HG02610 (cell line): ENCODE measurements around the gene CAPN11.
"Not testable (repeated sequence)": the region's sequence is repeated elsewhere in the genome, so short reads cannot be mapped to it uniquely, and the experiment has no call there.

Experiments
- ATAC-seq: cut with Tn5 transposase; IDR thresholded peaks from one replicate; pipeline ENCODE4 v1.9.1; 2021; ENCODE audit warnings: mild to moderate bottlenecking, moderate library complexity; ENCODE audit not compliant: unreplicated experiment

CAPN11 gene

GRCh38 chr6:44129841-44130322 is 28.7 kb upstream of the CAPN11 start:
- ATAC-seq, result no peak

- no peak for ATAC-seq
These were observed 26.7 kb upstream of the CAPN11 start for GRCh38 chr6:44131892-44132291.

- ATAC-seq, result no peak
These were observed 26.1 kb upstream of the CAPN11 start for GRCh38 chr6:44132476-44132875.

- no peak for ATAC-seq
These were observed 25.4 kb upstream of the CAPN11 start for GRCh38 chr6:44133003-44133931.

DNA sequence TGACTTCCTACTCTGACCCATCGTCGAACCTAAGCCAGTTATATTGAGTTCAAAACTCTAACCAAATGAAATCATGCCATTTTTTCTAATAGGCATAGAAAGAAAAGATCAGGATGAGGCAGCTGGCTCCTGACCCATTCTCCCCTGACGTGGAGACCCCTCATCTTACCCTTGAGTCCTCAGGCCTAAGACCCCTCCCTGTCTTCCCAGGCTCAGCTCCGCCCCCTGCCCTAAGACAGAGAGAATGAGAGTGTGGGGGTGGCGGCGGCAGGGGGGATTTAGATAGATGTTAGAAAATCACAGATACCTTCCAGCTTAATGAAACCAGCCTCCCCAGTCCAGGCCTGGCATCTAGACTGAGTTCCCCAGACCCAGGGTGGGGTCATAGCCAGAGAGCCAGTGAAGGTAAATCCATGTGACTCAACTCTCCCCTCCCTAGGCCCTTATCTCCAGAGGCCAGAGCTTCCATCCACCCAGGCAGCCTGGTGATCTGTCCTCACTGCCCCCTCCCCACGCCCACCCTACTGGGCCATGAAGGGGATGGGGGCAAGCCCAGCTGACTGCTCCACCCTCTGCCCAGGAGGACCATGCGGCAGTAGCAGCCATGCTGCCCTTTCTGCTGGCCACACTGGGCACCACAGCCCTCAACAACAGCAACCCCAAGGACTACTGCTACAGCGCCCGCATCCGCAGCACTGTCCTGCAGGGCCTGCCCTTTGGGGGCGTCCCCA is 24.5 kb upstream of the CAPN11 start:
- ATAC-seq, result no peak

DNA sequence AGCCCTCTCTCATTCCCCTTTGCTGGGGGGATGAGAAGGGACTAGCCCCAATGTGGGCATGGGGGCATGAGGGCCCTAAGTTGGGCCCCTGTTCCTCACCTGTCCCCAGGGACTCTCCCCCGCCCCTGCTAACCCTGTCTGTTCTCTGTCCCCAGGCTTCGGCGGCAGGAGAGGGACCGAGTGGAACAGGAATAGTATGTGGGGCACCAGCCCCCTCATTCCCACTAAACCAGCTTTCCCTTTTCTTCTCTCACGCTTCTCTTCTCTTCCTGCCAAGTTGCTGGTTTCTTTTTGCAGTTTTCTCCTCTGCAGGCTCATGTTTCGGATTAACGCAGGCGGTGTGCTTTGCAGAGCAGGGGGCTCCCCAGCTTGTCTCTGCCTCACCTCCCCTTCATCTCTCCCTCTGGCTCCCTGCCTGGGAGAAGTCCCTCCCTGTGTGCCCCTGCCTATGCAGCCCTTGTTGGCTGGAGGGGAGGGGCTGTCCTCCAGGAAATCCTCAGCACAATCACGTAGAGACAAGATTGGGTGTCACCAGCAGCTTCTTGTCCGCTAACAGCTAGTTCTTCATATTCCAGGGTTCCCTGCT is 23.4 kb upstream of the CAPN11 start:
- no peak for ATAC-seq

DNA sequence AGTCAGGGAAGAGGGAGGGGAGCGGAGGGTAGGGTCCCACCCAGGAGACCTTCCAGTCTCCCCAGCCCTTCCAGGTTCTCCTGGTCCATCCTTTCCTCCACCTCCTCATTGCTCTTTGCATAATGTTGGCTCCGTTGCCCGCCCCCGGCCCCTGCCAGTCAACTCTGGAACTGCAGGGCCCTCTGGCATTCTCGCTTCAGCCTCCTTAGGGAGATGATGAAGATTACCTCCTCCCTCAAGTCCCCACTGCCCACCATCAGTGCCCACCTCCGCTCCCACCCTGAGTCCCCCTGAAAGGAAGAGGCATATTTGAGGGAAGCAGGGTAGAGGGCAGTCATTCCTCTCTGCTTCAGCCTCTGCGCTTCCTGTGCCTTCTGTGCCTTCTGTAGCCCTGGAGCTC is 22.7 kb upstream of the CAPN11 start:
- no peak for ATAC-seq

- no peak for ATAC-seq
These were observed 19.8 kb upstream of the CAPN11 start for GRCh38 chr6:44138717-44139350.

GRCh38 chr6:44139351-44139743 is 19.3 kb upstream of the CAPN11 start:
- no peak for ATAC-seq

DNA sequence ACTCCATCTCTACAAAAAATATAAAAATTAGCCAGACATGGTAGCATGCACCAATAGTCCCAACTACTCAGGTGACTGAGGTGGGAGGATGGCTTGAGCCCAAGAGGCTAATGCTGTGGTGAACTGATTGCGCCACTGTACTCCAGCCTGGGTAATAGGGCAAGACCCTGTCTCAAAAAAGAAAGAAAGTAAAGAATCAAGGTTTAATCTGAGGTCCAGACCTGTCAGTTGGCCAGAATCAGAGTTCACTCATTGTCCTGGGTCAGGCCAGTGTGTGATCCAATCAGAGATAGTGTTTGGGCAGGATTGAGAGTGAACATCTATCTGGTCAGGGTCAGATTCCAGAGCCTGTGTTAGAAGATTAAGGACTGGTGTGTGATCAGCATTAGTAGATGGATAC is 15.8 kb upstream of the CAPN11 start:
- ATAC-seq, result no peak

GRCh38 chr6:44143731-44144130 is 14.9 kb upstream of the CAPN11 start:
- no peak for ATAC-seq

- ATAC-seq, result not testable (repeated sequence)
These were observed 14.1 kb upstream of the CAPN11 start for GRCh38 chr6:44144536-44144935.

GRCh38 chr6:44145839-44146238 is 12.8 kb upstream of the CAPN11 start:
- ATAC-seq, result no peak

- ATAC-seq, result no peak
These were observed 11.9 kb upstream of the CAPN11 start for GRCh38 chr6:44146685-44147084.

- ATAC-seq, result no peak
These were observed 11.4 kb upstream of the CAPN11 start for GRCh38 chr6:44147256-44147655.

DNA sequence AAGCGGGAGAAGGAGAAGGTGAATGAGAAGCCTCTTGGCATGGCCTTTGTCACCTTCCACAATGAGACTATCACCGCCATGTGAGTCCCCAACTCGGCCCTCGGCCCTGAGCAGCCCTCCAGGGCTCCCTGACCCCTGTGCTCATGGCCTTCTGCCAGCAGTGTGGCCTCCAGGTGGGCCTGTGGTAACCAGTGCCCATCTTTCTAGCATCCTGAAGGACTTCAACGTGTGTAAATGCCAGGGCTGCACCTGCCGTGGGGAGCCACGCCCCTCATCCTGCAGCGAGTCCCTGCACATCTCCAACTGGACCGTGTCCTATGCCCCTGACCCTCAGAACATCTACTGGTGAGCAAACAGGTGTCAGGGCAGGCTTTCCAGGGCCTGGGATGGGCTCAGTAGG is 10.3 kb upstream of the CAPN11 start:
- no peak for ATAC-seq

- ATAC-seq, result no peak
These were observed 9.1 kb upstream of the CAPN11 start for GRCh38 chr6:44149369-44150012.

- no peak for ATAC-seq
These were observed 8.2 kb upstream of the CAPN11 start for GRCh38 chr6:44150317-44150917.

GRCh38 chr6:44151348-44152108 is 7.1 kb upstream of the CAPN11 start:
- no peak for ATAC-seq

DNA sequence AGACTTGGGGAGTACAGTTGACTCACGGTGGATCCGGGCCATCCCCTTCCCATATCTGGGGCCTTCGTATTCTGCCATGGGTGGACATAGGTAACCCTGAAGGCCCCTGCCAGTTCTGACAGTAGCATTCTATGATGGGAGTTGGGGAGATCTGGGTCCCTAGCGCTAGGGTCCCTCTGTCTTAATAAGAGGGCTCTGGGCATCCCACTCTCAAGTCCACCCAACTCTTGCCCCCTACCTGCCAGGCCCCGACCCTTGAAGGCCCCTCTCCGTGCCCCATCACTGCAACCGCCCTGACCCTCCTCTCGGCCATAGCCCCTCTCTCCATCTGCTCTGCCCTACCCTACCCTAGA is 6.5 kb upstream of the CAPN11 start:
- no peak for ATAC-seq
